GOT3 (cell line): ENCODE data around the gene SERPINB11.
"Not testable (repeated sequence)": the region's sequence is repeated elsewhere in the genome, so short reads cannot be mapped to it uniquely, and the experiment has no call there.

Source experiments
- DNase-seq: peaks from one replicate; lab custom pipeline; 2025; ENCODE audit warnings: mixed read lengths; lab: John Stamatoyannopoulos, UW

The SERPINB11 gene

DNA sequence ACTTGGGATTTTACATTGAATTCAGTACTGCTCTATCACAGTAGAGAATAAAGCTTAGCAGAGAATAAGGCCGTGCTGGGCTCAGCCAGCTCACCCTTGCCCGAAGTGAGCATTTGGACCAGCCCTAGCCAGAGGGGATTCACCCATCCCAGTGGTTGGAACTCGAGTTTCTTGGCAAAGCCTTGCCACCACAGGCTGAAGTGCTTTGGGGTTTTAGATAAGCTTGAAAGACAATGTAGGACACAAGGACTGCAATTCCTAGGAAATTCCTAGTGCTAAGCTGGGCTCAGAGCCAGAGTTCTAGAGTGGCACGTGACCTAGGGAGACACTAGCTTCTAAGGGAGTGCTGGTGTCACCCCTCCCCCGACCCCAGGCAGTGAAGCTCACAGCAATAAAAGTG lies 28.0 kb downstream of the SERPINB11 start:
- no peak for DNase-seq

DNA sequence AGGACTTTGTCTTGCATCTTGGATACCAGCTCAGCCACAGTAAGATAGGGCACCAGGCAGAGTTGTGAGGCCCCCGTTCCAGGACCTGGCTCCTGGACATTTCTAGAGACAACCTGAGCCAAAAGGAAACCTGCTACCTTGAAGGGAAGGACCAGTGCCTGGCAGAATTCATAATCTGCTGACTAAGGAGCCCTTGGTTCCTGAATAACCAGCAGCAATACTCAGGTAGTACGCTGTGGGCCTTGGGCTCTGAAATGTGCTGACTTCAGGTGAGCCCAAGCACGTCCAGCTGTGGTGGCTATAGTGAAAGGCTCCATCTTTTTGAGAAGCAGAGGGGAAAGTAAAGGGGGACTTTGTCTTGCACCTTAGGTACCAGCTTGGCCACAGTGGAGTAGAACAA lies 28.5 kb downstream of the SERPINB11 start:
- DNase-seq: no peak

DNA sequence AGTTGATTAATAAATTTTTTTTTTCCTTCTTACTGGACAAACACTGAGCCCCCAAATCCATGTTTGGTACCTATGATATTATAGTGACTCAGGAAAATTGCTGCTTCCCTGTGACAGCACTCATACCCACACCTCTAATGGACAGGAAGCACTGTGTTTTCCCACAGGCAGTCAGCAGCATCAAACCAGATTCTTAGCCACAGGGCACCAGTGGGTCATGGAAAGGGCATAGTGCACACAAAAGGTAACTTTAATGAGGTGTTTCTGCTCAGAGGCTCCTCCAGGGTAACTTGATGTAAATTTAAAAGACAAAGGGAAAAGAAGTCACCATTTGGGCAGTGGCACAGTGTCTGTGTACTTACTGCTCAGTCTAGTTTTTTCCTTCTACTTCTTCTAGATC lies 34.1 kb downstream of the SERPINB11 start:
- no peak for DNase-seq

DNA sequence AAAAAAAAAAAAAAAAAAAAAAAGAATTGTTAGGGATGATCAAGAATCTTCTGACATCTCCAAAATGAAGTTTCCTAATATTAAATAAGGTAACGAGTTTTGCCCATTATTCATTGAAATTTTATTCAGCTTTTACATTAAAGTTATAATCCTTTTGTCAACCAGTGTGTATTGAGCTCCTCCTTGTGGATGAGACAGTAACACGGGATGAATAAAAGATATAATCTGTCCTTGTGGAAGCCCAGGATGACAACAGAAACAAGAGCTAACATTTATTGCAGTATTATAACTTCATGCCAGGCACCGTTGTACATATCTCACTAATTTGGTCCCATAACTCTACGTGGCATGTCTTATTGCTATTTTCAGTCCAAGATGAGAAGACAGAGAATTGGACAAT lies 39.0 kb downstream of the SERPINB11 start:
- no peak for DNase-seq

DNA sequence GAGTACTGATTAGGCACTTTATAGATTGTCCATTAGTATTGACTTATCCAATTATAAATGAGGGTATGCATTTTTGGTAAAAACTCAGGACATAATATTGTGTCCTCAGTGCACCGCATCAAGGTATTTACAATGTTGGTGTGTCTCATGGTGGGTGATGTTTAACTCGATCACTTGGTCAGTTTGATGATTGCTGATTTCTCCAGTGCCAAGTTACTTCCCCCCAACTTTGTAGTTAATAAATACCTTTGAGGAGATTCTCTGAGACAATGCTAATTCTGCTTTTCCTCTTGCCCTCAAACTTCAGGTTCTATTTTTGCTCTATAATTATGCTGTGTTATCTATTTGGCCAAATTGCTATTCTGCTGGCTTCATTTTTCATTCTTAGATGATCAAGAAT lies 44.2 kb downstream of the SERPINB11 start:
- DNase-seq: no peak

DNA sequence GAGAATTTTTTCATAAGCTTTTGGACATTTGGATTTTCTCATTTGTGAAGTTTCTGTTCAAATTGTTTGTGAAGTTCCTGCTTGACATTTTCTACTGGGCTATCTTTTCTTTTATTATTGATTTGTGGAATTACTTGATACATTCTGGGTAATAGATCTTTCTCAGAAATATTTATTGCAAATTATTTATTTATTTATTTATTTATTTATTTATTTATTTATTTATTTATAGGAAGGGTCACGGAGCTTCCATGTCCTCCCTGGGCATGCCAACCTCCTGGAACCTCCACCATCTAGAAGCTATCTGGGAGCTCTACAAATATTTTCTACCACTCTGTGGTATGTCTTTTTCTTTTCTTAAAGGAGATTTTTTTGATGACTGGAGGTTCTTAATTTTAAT lies 46.7 kb downstream of the SERPINB11 start:
- no peak for DNase-seq

DNA sequence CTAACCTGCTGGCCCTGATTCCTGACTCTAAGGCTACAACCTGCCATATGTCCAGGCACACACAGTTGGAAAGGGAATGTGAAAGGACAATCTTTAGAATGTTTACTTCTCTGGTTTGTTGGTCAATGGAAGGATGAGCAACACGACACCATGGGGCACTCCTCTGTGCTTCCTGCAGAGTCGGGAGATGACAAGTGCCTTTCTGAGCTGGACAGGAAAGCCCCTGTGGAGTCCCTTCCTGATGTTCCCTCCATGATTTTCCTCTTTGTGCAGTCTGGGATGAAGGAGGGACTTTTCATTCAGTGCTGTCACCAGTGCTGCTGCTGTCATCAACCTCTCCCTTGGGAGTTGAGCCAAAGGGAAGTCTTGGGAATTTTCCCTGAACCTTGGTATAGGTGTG lies 49.9 kb downstream of the SERPINB11 start:
- no peak for DNase-seq

DNA sequence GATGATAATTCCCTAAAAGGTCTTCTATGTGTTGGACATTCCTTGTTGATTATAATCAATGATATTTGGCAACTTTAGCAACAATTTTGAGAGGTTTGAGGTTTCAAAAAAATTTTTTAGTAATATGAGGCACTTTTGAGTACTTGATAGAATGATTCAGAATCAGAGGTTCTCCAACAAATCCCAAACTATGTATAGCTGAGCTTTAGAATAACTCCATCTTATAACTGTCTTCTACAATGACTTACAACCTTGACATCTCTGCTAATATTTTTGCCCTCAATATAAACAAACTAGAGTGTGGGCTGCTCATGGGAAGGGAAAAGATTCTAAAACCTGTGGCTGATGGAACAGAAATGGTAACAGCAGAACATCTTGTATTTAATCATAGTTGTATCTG lies 50.9 kb downstream of the SERPINB11 start:
- no peak for DNase-seq

DNA sequence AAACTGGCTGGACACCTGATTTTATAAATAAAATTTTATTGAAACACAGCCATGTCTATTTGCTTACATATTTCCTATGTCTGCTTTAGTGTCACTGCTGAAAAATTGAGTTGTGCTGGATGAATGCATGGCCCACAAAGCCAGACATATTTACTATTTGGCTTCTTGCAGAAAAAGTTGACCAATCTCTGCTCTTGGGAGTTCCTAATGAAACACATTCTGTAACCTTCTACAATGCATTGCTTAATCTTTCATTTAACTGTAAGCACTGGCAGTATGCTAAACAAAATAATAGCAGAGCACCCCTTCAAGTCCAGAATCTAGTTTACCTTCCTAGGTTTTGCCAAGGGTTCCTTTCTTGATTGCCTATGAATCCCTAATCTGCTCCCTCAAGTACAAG lies 54.8 kb downstream of the SERPINB11 start:
- no peak for DNase-seq

DNA sequence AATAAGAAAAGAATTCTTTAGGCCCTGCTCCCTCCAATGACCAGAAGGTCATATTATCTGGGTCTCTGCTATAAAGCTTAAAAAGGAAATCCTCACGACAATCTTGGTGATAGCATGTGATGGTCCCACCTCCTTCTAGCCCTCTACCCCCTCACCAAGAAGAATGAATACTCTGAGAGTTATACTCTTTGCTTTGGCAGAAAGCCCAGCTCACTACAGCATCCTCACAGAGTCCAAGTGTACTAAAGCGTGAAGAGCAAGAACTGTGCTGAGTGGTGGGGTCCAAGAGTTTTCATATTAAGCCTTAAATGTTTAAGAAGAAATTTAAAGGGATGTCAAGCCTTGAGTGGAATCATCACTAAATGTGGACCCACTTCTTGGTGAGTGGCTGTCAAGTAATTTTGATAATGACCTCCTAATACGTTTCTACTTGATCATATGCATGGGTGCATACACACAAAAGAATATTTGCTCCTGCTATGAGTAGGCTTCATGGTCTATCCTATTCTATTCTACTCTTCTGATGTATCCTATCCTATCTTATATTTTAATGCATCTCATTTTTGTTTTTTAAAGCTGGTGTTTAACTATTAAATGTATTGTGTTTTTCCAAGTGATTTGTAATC lies 56.0 kb downstream of the SERPINB11 start:
- no peak for DNase-seq

DNA sequence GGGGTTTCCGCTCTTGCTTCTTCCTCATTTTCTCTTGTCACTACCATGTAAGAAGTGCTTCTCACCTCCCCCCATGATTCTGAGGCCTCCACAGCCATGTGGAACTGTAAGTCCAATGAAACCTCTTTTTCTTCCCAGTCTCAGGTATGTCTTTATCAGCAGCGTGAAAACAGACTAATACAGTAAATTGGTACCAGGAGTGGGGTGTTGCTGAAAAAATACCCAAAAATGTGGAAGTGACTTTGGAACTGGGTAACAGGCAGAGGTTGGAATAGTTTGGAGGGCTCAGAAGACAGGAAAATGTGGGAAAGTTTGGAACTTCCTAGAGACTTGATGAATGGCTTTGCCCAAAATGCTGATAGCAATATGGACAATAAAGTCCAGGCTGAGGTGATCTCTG lies 57.0 kb downstream of the SERPINB11 start:
- not testable (repeated sequence) for DNase-seq

DNA sequence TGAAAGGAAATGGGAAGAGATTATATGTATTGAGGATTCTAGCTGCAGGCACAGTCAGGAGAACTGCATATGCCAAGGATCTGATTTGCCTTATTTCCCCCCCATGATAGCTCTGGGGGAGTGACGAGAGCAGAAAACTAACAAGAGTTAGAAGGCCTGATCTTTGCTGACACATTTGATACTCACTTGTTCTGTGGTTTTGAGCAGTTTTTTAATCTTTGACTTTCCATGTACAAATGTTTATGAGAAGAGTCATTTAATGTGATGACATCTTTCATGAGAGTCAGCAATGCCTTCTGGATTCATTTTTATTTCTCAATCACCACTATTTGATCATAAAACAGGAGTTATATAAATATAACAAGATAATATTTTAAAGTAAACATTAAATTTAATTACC lies 59.8 kb downstream of the SERPINB11 start:
- DNase-seq: no peak

DNA sequence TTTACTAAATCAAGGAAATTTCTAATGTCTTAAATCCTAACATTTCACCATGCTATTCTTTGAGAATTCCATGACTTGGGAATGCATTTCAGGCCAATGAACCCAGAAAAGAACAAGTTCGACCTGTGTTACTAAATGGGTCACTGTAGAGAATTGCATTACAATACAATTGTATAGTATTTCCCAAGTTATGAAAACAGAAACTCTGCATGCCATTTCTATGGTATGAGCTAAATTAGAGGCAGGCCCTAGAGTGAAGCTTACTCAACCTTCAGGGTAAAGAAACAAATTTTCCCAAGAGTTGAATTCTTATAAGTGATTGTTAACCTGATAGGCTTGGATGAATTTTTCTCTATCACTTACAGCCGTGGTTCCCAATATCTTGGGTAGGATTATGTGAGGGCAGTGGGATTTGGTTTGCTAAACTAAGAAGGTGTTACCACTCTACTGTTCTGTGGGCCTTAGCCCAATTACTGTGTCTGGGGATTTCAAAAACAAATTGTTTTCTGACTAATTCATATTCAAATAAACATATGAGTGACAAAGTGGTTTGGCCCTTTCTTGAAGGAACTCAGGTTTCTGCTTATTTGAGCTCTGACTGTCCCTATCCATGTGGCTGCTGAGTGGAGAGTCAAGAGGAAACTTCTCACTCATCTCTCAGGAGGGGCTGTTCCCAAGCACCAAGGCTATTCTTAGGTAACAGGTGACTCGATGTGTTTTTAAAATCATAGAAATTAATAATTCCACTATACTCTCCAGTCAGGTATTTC lies 61.3 kb downstream of the SERPINB11 start:
- no peak for DNase-seq

DNA sequence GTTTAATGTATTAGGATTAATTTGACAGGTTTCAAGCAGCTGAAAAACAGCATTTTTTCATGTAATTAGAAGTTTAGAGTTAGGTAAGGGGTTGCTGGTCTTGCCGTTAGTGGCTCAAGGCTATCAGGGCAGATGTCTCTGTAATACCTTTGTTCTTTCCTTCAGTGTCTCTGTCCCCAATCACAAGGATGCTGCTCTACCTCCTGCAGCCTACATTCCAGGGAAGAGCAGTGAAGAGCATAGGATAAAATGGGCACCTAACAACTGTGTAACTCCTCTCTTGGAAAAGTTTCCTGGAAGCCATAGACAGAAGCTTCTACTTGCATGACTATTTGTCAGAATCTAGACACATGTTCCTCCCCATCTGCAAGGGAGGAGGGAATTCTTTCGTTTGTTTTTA lies 63.1 kb downstream of the SERPINB11 start:
- no peak for DNase-seq
